NB4 (cell line): ENCODE results near the gene RGS19.

ENCODE experiments used
- CTCF ChIP-seq: IDR thresholded peaks from one replicate; pipeline ENCODE4 v1.5.1; 2012; ENCODE audit warnings: low read depth, low read length
- MYC ChIP-seq: IDR thresholded peaks from 2 replicates; pipeline ENCODE4 v1.6.1; 2011; ENCODE audit warnings: low read depth, low read length
- POLR2A ChIP-seq: IDR thresholded peaks from 2 replicates; pipeline ENCODE4 v1.6.1; 2011; ENCODE audit warnings: mild to moderate bottlenecking; ENCODE audit not compliant: insufficient read length; ENCODE audit errors: extremely low read depth

GRCh38 chr20:64077094-64077493, 2.2 kb downstream of the RGS19 start:
- TF ChIP-seq CTCF (no peak), POLR2A (peak; percentile 84), MYC (peak; percentile 54)
